Measurements from ENCODE around the gene ACSS3. TPM values are rescaled to one million over a fixed set of nuclear protein-coding genes. Genes with fewer than 3 reads are reported as not detected.

Gene ACSS3
- total RNA-seq, 6 donors from 2014 or later: 23.5 to 61.8 (median 26.0) TPM

GRCh38 chr12:81294325-81295190 lies 216.7 kb downstream of the ACSS3 start:
- 66 to 75% methylated on average over 12 of the region's 12 CpGs for WGBS, 2 donors
- DNase-seq (no peak), ATAC-seq (ENCODE audit: low FRiP score in 2 of 2) (no peak)
- Histone ChIP-seq H3K9me3 (no peaks in the 10 kb centered on the region), H3K36me3 (no peaks in the 10 kb centered on the region), H3K27me3 (no peaks in the 10 kb centered on the region), H3K4me3 (no peak overlapping the region), H3K27ac (no peak overlapping the region), H3K4me1 (no peaks in the 10 kb centered on the region)
- TF ChIP-seq CTCF (IDR thresholded peaks at IDR 0.05) (no peak), POLR2A (IDR thresholded peaks at IDR 0.05) (no peak), POLR2AphosphoS5 (IDR thresholded peaks at IDR 0.05) (no peak), EP300 (IDR thresholded peaks at IDR 0.05) (no peak)

- Histone ChIP-seq H3K27me3 (no peaks in the 10 kb centered on the region), H3K36me3 (no peaks in the 10 kb centered on the region), H3K4me1 (no peaks in the 10 kb centered on the region), H3K27ac (no peak overlapping the region), H3K4me3 (no peak overlapping the region), H3K9me3 (no peaks in the 10 kb centered on the region)
- DNase-seq (no peak), ATAC-seq (ENCODE audit: low FRiP score in 2 of 2) (no peak)
- 78 to 80% methylated on average over 3 of the region's 3 CpGs for WGBS, 2 donors
- TF ChIP-seq EP300 (IDR thresholded peaks at IDR 0.05): no peak
- TF ChIP-seq POLR2A (IDR thresholded peaks at IDR 0.05): no peak
- no peak for TF ChIP-seq CTCF (IDR thresholded peaks at IDR 0.05)
- no peak for TF ChIP-seq POLR2AphosphoS5 (IDR thresholded peaks at IDR 0.05)
These were observed 217.4 kb downstream of the ACSS3 start for GRCh38 chr12:81295251-81295650.

GRCh38 chr12:81296556-81297305 lies 218.9 kb downstream of the ACSS3 start:
- WGBS, 2 donors: 71 to 74% methylated on average over 2 of the region's 2 CpGs
- no peak overlapping the region for H3K27ac ChIP-seq
- no peaks in the 10 kb centered on the region for H3K9me3 ChIP-seq
- DNase-seq (no peak), ATAC-seq (ENCODE audit: low FRiP score in 2 of 2) (no peak)
- TF ChIP-seq EP300 (IDR thresholded peaks at IDR 0.05) (no peak), POLR2A (IDR thresholded peaks at IDR 0.05) (no peak), POLR2AphosphoS5 (IDR thresholded peaks at IDR 0.05) (no peak), CTCF (IDR thresholded peaks at IDR 0.05) (no peak)
- no peak overlapping the region for H3K4me3 ChIP-seq
- no peaks in the 10 kb centered on the region for H3K27me3 ChIP-seq
- H3K36me3 ChIP-seq: no peaks in the 10 kb centered on the region
- H3K4me1 ChIP-seq: no peaks in the 10 kb centered on the region

- ATAC-seq (ENCODE audit: low FRiP score in 2 of 2) (no peak), DNase-seq (no peak)
- Histone ChIP-seq H3K4me1 (no peaks in the 10 kb centered on the region), H3K4me3 (no peak overlapping the region), H3K36me3 (no peaks in the 10 kb centered on the region), H3K27me3 (no peaks in the 10 kb centered on the region), H3K27ac (no peak overlapping the region), H3K9me3 (no peaks in the 10 kb centered on the region)
- TF ChIP-seq POLR2A (IDR thresholded peaks at IDR 0.05) (no peak), POLR2AphosphoS5 (IDR thresholded peaks at IDR 0.05) (no peak), EP300 (IDR thresholded peaks at IDR 0.05) (no peak), CTCF (IDR thresholded peaks at IDR 0.05) (no peak)
- WGBS, 2 donors: 68 to 69% methylated on average over 3 of the region's 3 CpGs
These were observed 219.7 kb downstream of the ACSS3 start for GRCh38 chr12:81297601-81298000.
